ENCODE results near the gene WDR48.
A peak's percentile ranks its signal among the peaks of the same experiment; 100 is the strongest.

WDR48 gene

GRCh38 chr3:39022286-39022630, 29.6 kb upstream of the WDR48 start:
- no peaks in the 10 kb centered on the region for H3K9me3 ChIP-seq (ENCODE audit: control insufficient read depth in 5 of 5, low read length in 5 of 5)
- no peak overlapping the region for H3K9ac ChIP-seq (ENCODE audit: low read length in 5 of 5)
- H3K4me1 ChIP-seq (ENCODE audit: control insufficient read depth in 5 of 5, insufficient read depth in 5 of 5, low read length in 5 of 5): no peaks in the 10 kb centered on the region
- H3K27me3 ChIP-seq (ENCODE audit: control insufficient read depth in 5 of 5, insufficient read depth in 4 of 5, low read length in 5 of 5): peaks cover 0 to 2% (median 0%) of the 10 kb centered on the region in 5 donors
- no peak overlapping the region for H3K4me3 ChIP-seq (ENCODE audit: low read depth in 1 of 5, low read length in 5 of 5)
- H3K27ac ChIP-seq (ENCODE audit: low read depth, low read length): no peak overlapping the region
- H3K36me3 ChIP-seq (ENCODE audit: control insufficient read depth in 5 of 5, insufficient read depth in 5 of 5, low read length in 5 of 5): no peaks in the 10 kb centered on the region

- Histone ChIP-seq H3K9ac (ENCODE audit: low read length in 5 of 5) (no peak overlapping the region), H3K4me3 (ENCODE audit: low read depth in 1 of 5, low read length in 5 of 5) (no peak overlapping the region), H3K27me3 (ENCODE audit: control insufficient read depth in 5 of 5, insufficient read depth in 4 of 5, low read length in 5 of 5) (no peaks in the 10 kb centered on the region), H3K9me3 (ENCODE audit: control insufficient read depth in 5 of 5, low read length in 5 of 5) (no peaks in the 10 kb centered on the region), H3K36me3 (ENCODE audit: control insufficient read depth in 5 of 5, insufficient read depth in 5 of 5, low read length in 5 of 5) (no peaks in the 10 kb centered on the region), H3K27ac (ENCODE audit: low read depth, low read length) (no peak overlapping the region), H3K4me1 (ENCODE audit: control insufficient read depth in 5 of 5, insufficient read depth in 5 of 5, low read length in 5 of 5) (peaks cover 3 to 5% (median 4%) of the 10 kb centered on the region in 5 donors)
These were observed 27.3 kb upstream of the WDR48 start for GRCh38 chr3:39024497-39024896.

GRCh38 chr3:39025222-39025970, 26.4 kb upstream of the WDR48 start:
- Histone ChIP-seq H3K9me3 (ENCODE audit: control insufficient read depth in 5 of 5, low read length in 5 of 5) (no peaks in the 10 kb centered on the region), H3K36me3 (ENCODE audit: control insufficient read depth in 5 of 5, insufficient read depth in 5 of 5, low read length in 5 of 5) (no peaks in the 10 kb centered on the region), H3K4me3 (ENCODE audit: low read depth in 1 of 5, low read length in 5 of 5) (no peak overlapping the region), H3K4me1 (ENCODE audit: control insufficient read depth in 5 of 5, insufficient read depth in 5 of 5, low read length in 5 of 5) (peaks cover 3 to 5% (median 4%) of the 10 kb centered on the region in 5 donors), H3K9ac (ENCODE audit: low read length in 5 of 5) (no peak overlapping the region), H3K27me3 (ENCODE audit: control insufficient read depth in 5 of 5, insufficient read depth in 4 of 5, low read length in 5 of 5) (no peaks in the 10 kb centered on the region), H3K27ac (ENCODE audit: low read depth, low read length) (no peak overlapping the region)

- Histone ChIP-seq H3K27ac (ENCODE audit: low read depth, low read length) (no peak overlapping the region), H3K27me3 (ENCODE audit: control insufficient read depth in 5 of 5, insufficient read depth in 4 of 5, low read length in 5 of 5) (no peaks in the 10 kb centered on the region), H3K9ac (ENCODE audit: low read length in 5 of 5) (no peak overlapping the region), H3K4me1 (ENCODE audit: control insufficient read depth in 5 of 5, insufficient read depth in 5 of 5, low read length in 5 of 5) (peaks cover 3 to 5% (median 4%) of the 10 kb centered on the region in 5 donors), H3K36me3 (ENCODE audit: control insufficient read depth in 5 of 5, insufficient read depth in 5 of 5, low read length in 5 of 5) (no peaks in the 10 kb centered on the region), H3K9me3 (ENCODE audit: control insufficient read depth in 5 of 5, low read length in 5 of 5) (no peaks in the 10 kb centered on the region), H3K4me3 (ENCODE audit: low read depth in 1 of 5, low read length in 5 of 5) (no peak overlapping the region)
These were observed 23.3 kb upstream of the WDR48 start for GRCh38 chr3:39028546-39028945.

- H3K9me3 ChIP-seq (ENCODE audit: control insufficient read depth in 5 of 5, low read length in 5 of 5): peaks cover 0 to 1% (median 0%) of the 10 kb centered on the region in 5 donors
- no peaks in the 10 kb centered on the region for H3K27me3 ChIP-seq (ENCODE audit: control insufficient read depth in 5 of 5, insufficient read depth in 4 of 5, low read length in 5 of 5)
- H3K27ac ChIP-seq (ENCODE audit: low read depth, low read length): no peak overlapping the region
- H3K4me3 ChIP-seq (ENCODE audit: low read depth in 1 of 5, low read length in 5 of 5): no peak overlapping the region
- no peaks in the 10 kb centered on the region for H3K36me3 ChIP-seq (ENCODE audit: control insufficient read depth in 5 of 5, insufficient read depth in 5 of 5, low read length in 5 of 5)
- H3K9ac ChIP-seq (ENCODE audit: low read length in 5 of 5): no peak overlapping the region
- H3K4me1 ChIP-seq (ENCODE audit: control insufficient read depth in 5 of 5, insufficient read depth in 5 of 5, low read length in 5 of 5): peaks cover 3 to 5% (median 4%) of the 10 kb centered on the region in 5 donors
These were observed 22.3 kb upstream of the WDR48 start for GRCh38 chr3:39029556-39029955.

GRCh38 chr3:39038165-39038564, 13.7 kb upstream of the WDR48 start:
- Histone ChIP-seq H3K4me1 (ENCODE audit: control insufficient read depth in 5 of 5, insufficient read depth in 5 of 5, low read length in 5 of 5) (no peaks in the 10 kb centered on the region), H3K9ac (ENCODE audit: low read length in 5 of 5) (no peak overlapping the region), H3K27ac (ENCODE audit: low read depth, low read length) (no peak overlapping the region), H3K4me3 (ENCODE audit: low read depth in 1 of 5, low read length in 5 of 5) (no peak overlapping the region), H3K27me3 (ENCODE audit: control insufficient read depth in 5 of 5, insufficient read depth in 4 of 5, low read length in 5 of 5) (peaks cover 0 to 5% (median 0%) of the 10 kb centered on the region in 5 donors), H3K36me3 (ENCODE audit: control insufficient read depth in 5 of 5, insufficient read depth in 5 of 5, low read length in 5 of 5) (no peaks in the 10 kb centered on the region), H3K9me3 (ENCODE audit: control insufficient read depth in 5 of 5, low read length in 5 of 5) (peaks cover 0 to 7% (median 0%) of the 10 kb centered on the region in 5 donors)

GRCh38 chr3:39050029-39050428, 1.8 kb upstream of the WDR48 start:
- H3K4me3 ChIP-seq (ENCODE audit: low read depth in 1 of 5, low read length in 5 of 5): no peak overlapping the region
- H3K36me3 ChIP-seq (ENCODE audit: control insufficient read depth in 5 of 5, insufficient read depth in 5 of 5, low read length in 5 of 5): no peaks in the 10 kb centered on the region
- no peaks in the 10 kb centered on the region for H3K9me3 ChIP-seq (ENCODE audit: control insufficient read depth in 5 of 5, low read length in 5 of 5)
- H3K27ac ChIP-seq (ENCODE audit: low read depth, low read length): no peak overlapping the region
- peaks cover 0 to 27% (median 23%) of the 10 kb centered on the region in 5 donors for H3K4me1 ChIP-seq (ENCODE audit: control insufficient read depth in 5 of 5, insufficient read depth in 5 of 5, low read length in 5 of 5)
- H3K9ac ChIP-seq (ENCODE audit: low read length in 5 of 5): no peak overlapping the region
- H3K27me3 ChIP-seq (ENCODE audit: control insufficient read depth in 5 of 5, insufficient read depth in 4 of 5, low read length in 5 of 5): no peaks in the 10 kb centered on the region

- H3K27ac ChIP-seq (ENCODE audit: low read depth, low read length): peak overlapping the region; percentile 91
- no peaks in the 10 kb centered on the region for H3K9me3 ChIP-seq (ENCODE audit: control insufficient read depth in 5 of 5, low read length in 5 of 5)
- no peaks in the 10 kb centered on the region for H3K36me3 ChIP-seq (ENCODE audit: control insufficient read depth in 5 of 5, insufficient read depth in 5 of 5, low read length in 5 of 5)
- H3K9ac ChIP-seq (ENCODE audit: low read length in 5 of 5): peak overlapping the region in 4 of 5 donors; percentile 78 to 91 (median 85)
- H3K4me3 ChIP-seq (ENCODE audit: low read depth in 1 of 5, low read length in 5 of 5): peak overlapping the region; percentile 92 to 100 (median 97)
- peaks cover 0 to 28% (median 25%) of the 10 kb centered on the region in 5 donors for H3K4me1 ChIP-seq (ENCODE audit: control insufficient read depth in 5 of 5, insufficient read depth in 5 of 5, low read length in 5 of 5)
- no peaks in the 10 kb centered on the region for H3K27me3 ChIP-seq (ENCODE audit: control insufficient read depth in 5 of 5, insufficient read depth in 4 of 5, low read length in 5 of 5)
These were observed 767 bp downstream of the WDR48 start for GRCh38 chr3:39052583-39052982.

- Histone ChIP-seq H3K4me1 (ENCODE audit: control insufficient read depth in 5 of 5, insufficient read depth in 5 of 5, low read length in 5 of 5) (peaks cover 0 to 28% (median 25%) of the 10 kb centered on the region in 5 donors), H3K27me3 (ENCODE audit: control insufficient read depth in 5 of 5, insufficient read depth in 4 of 5, low read length in 5 of 5) (no peaks in the 10 kb centered on the region), H3K9me3 (ENCODE audit: control insufficient read depth in 5 of 5, low read length in 5 of 5) (no peaks in the 10 kb centered on the region), H3K4me3 (ENCODE audit: low read depth in 1 of 5, low read length in 5 of 5) (no peak overlapping the region), H3K9ac (ENCODE audit: low read length in 5 of 5) (no peak overlapping the region), H3K36me3 (ENCODE audit: control insufficient read depth in 5 of 5, insufficient read depth in 5 of 5, low read length in 5 of 5) (peaks cover 0 to 2% (median 0%) of the 10 kb centered on the region in 5 donors), H3K27ac (ENCODE audit: low read depth, low read length) (no peak overlapping the region)
These were observed 1.9 kb downstream of the WDR48 start for GRCh38 chr3:39053696-39054095.

GRCh38 chr3:39056151-39056550, 4.3 kb downstream of the WDR48 start:
- no peak overlapping the region for H3K27ac ChIP-seq (ENCODE audit: low read depth, low read length)
- H3K27me3 ChIP-seq (ENCODE audit: control insufficient read depth in 5 of 5, insufficient read depth in 4 of 5, low read length in 5 of 5): no peaks in the 10 kb centered on the region
- peaks cover 0 to 26% (median 24%) of the 10 kb centered on the region in 5 donors for H3K4me1 ChIP-seq (ENCODE audit: control insufficient read depth in 5 of 5, insufficient read depth in 5 of 5, low read length in 5 of 5)
- H3K9me3 ChIP-seq (ENCODE audit: control insufficient read depth in 5 of 5, low read length in 5 of 5): no peaks in the 10 kb centered on the region
- H3K36me3 ChIP-seq (ENCODE audit: control insufficient read depth in 5 of 5, insufficient read depth in 5 of 5, low read length in 5 of 5): peaks cover 0 to 2% (median 0%) of the 10 kb centered on the region in 5 donors
- no peak overlapping the region for H3K4me3 ChIP-seq (ENCODE audit: low read depth in 1 of 5, low read length in 5 of 5)
- peak overlapping the region in 1 of 5 donors; percentile 2 for H3K9ac ChIP-seq (ENCODE audit: low read length in 5 of 5)
